ENCODE results near the gene COP1. TPM values are rescaled to one million over a fixed set of nuclear protein-coding genes. Genes with fewer than 3 reads are reported as not detected.

COP1 gene
- total RNA-seq, 4 donors from 2014 or later: 74.1 to 104 (median 87.5) TPM

GRCh38 chr1:176119549-176119948 lies 87.5 kb downstream of the COP1 start:
- H3K4me3 ChIP-seq: no peak overlapping the region
- TF ChIP-seq CTCF (IDR thresholded peaks at IDR 0.05) (no peak), EP300 (IDR thresholded peaks at IDR 0.05) (no peak)
- DNase-seq (ENCODE audit: low spot score in 2 of 2): no peak
- 40 to 60% methylated on average over 1 of the region's 1 CpG for WGBS, 2 donors
- H3K9me3 ChIP-seq: peaks cover 0 to 27% (median 6%) of the 10 kb centered on the region in 4 donors
- no peaks in the 10 kb centered on the region for H3K27me3 ChIP-seq
- no peak overlapping the region for H3K27ac ChIP-seq
- peaks cover 0 to 51% (median 0%) of the 10 kb centered on the region in 3 donors for H3K36me3 ChIP-seq
- H3K4me1 ChIP-seq: no peaks in the 10 kb centered on the region

GRCh38 chr1:176118985-176119384 lies 88.1 kb downstream of the COP1 start:
- no peak for DNase-seq (ENCODE audit: low spot score in 2 of 2)
- H3K4me1 ChIP-seq: no peaks in the 10 kb centered on the region
- TF ChIP-seq EP300 (IDR thresholded peaks at IDR 0.05) (no peak), CTCF (IDR thresholded peaks at IDR 0.05) (no peak), POLR2A (IDR thresholded peaks at IDR 0.05) (no peak)

GRCh38 chr1:176111835-176112234 lies 95.3 kb downstream of the COP1 start:
- H3K27ac ChIP-seq: no peak overlapping the region
- H3K4me1 ChIP-seq: no peaks in the 10 kb centered on the region
- TF ChIP-seq CTCF (IDR thresholded peaks at IDR 0.05): no peak
- no peak for TF ChIP-seq POLR2A (IDR thresholded peaks at IDR 0.05)
- no peak for TF ChIP-seq EP300 (IDR thresholded peaks at IDR 0.05)
- WGBS, 2 donors: 98% methylated on average over 1 of the region's 1 CpG
- peaks cover 0 to 53% (median 0%) of the 10 kb centered on the region in 3 donors for H3K36me3 ChIP-seq
- H3K9me3 ChIP-seq: no peaks in the 10 kb centered on the region
- no peaks in the 10 kb centered on the region for H3K27me3 ChIP-seq
- DNase-seq (ENCODE audit: low spot score in 2 of 2): no peak
- no peak overlapping the region for H3K4me3 ChIP-seq

More at GRCh38 chr1:176118985-176119384, 88.1 kb downstream of the COP1 start:
- peaks cover 0 to 26% (median 6%) of the 10 kb centered on the region in 4 donors for H3K9me3 ChIP-seq
- peaks cover 0 to 53% (median 0%) of the 10 kb centered on the region in 3 donors for H3K36me3 ChIP-seq
- H3K4me3 ChIP-seq: no peak overlapping the region
- H3K27ac ChIP-seq: no peak overlapping the region
- H3K27me3 ChIP-seq: no peaks in the 10 kb centered on the region

- H3K27ac ChIP-seq: no peak overlapping the region
- H3K36me3 ChIP-seq: peaks cover 0 to 52% (median 0%) of the 10 kb centered on the region in 3 donors
- DNase-seq (ENCODE audit: low spot score in 2 of 2): no peak
- H3K27me3 ChIP-seq: no peaks in the 10 kb centered on the region
- H3K4me3 ChIP-seq: no peak overlapping the region
- H3K4me1 ChIP-seq: no peaks in the 10 kb centered on the region
- 58 to 66% methylated on average over 1 of the region's 1 CpG for WGBS, 2 donors
- no peaks in the 10 kb centered on the region for H3K9me3 ChIP-seq
- TF ChIP-seq EP300 (IDR thresholded peaks at IDR 0.05) (no peak), CTCF (IDR thresholded peaks at IDR 0.05) (no peak), POLR2A (IDR thresholded peaks at IDR 0.05) (no peak)
Observed at GRCh38 chr1:176110203-176110602, 96.9 kb downstream of the COP1 start.

- Histone ChIP-seq H3K27me3 (no peaks in the 10 kb centered on the region), H3K9me3 (peaks cover 0 to 39% (median 11%) of the 10 kb centered on the region in 4 donors), H3K36me3 (peaks cover 0 to 63% (median 0%) of the 10 kb centered on the region in 3 donors), H3K4me3 (no peak overlapping the region), H3K27ac (no peak overlapping the region), H3K4me1 (no peaks in the 10 kb centered on the region)
- no peak for DNase-seq (ENCODE audit: low spot score in 2 of 2)
- WGBS, 2 donors: 96 to 100% methylated on average over 1 of the region's 1 CpG
- TF ChIP-seq EP300 (IDR thresholded peaks at IDR 0.05) (no peak), POLR2A (IDR thresholded peaks at IDR 0.05) (no peak), CTCF (IDR thresholded peaks at IDR 0.05) (no peak)
Observed at GRCh38 chr1:176102768-176103350, 104.2 kb downstream of the COP1 start.

Measured in tibial nerve (tissue), 4 donors.